ENCODE results near the gene PDCD4. TPM values are rescaled to one million over a fixed set of nuclear protein-coding genes. Genes with fewer than 3 reads are reported as not detected.

Gene PDCD4
- total and polyA plus RNA-seq, 2 of the 4 experiments (the other 2 are of a cell fraction): 10.9 to 49.7 TPM

- no peak overlapping the region for H3K9ac ChIP-seq (ENCODE audit: low read depth, low read length)
- H2AK5ac ChIP-seq (ENCODE audit: low read depth, low read length): no peak overlapping the region
- H3K4me3 ChIP-seq (ENCODE audit: insufficient read depth, low read depth, low read length): no peak overlapping the region
- ChIA-PET POLR2A (ENCODE audit: unreplicated experiment) (no interaction called here), CTCF (no interaction called here)
- no peak overlapping the region for H4K8ac ChIP-seq (ENCODE audit: low read depth in 2 of 2, low read length in 2 of 2)
- H2BK120ac ChIP-seq (ENCODE audit: low read depth, low read length): no peak overlapping the region
- DNase-seq (no peak), ATAC-seq (ENCODE audit: low read depth) (no peak)
- TF ChIP-seq MAFK (IDR thresholded peaks at IDR 0.05; ENCODE audit: low read depth, low read length): no peak
- no peak for TF ChIP-seq FOS (IDR thresholded peaks at IDR 0.05; ENCODE audit: low read depth, low read length)
- no peak for TF ChIP-seq CHD1 (IDR thresholded peaks at IDR 0.05; ENCODE audit: low read depth, low read length)
- TF ChIP-seq CTCF (conservative IDR thresholded peaks at IDR 0.05; ENCODE audit: low read depth, low read length): no peak
- no peak overlapping the region for H3K18ac ChIP-seq (ENCODE audit: low read depth, low read length)
- in situ Hi-C loops (cut with MboI; ENCODE audit: low sequenced_read_pairs): no loop called here
- H3K56ac ChIP-seq (ENCODE audit: extremely low read depth, insufficient read depth, low read length): no peak overlapping the region
- H2AK9ac ChIP-seq (replicated peaks; ENCODE audit: low read depth, low read length, poor library complexity): no peak overlapping the region
- no peaks in the 10 kb centered on the region for H3K36me3 ChIP-seq (ENCODE audit: control insufficient read depth, insufficient read depth, low read length)
- H3K27me3 ChIP-seq (ENCODE audit: control insufficient read depth, insufficient read depth, low read length): peaks cover 11% of the 10 kb centered on the region
- H3K14ac ChIP-seq (replicated peaks; ENCODE audit: low read depth, low read length): no peak overlapping the region
- H4K5ac ChIP-seq (ENCODE audit: low read depth, low read length): no peak overlapping the region
- no peak overlapping the region for H3K27ac ChIP-seq (ENCODE audit: insufficient read depth, low read length)
- no peaks in the 10 kb centered on the region for H3K9me3 ChIP-seq (ENCODE audit: control insufficient read depth, insufficient read depth, low read length)
- dilution Hi-C loops (cut with HindIII; ENCODE audit: low sequenced_read_pairs, unreplicated experiment): no loop called here
- no peak overlapping the region for H2BK20ac ChIP-seq (ENCODE audit: low read depth, low read length)
- WGBS, 2 experiments (ENCODE audit: extremely low coverage in 2 of 2, insufficient read length in 1 of 2): 100% methylated on average over 6 of the region's 14 CpGs; no CpG with 5 or more reads in 1 of the 2 experiments
- H3K4me1 ChIP-seq (ENCODE audit: control insufficient read depth, insufficient read depth, low read length): no peaks in the 10 kb centered on the region; the same call in 1 of the 2 replicates
- no peak overlapping the region for H2BK15ac ChIP-seq (ENCODE audit: low read depth, low read length)
- H2BK5ac ChIP-seq (ENCODE audit: low read depth, low read length, poor library complexity, severe bottlenecking): no peak overlapping the region
- H3K23ac ChIP-seq (ENCODE audit: low read depth, low read length): no peak overlapping the region
- H3K4ac ChIP-seq (ENCODE audit: low read depth, low read length): no peak overlapping the region
- H2AFZ ChIP-seq (replicated peaks; ENCODE audit: low read length, poor library complexity): no peak overlapping the region
- intact Hi-C loops (cut with micrococcal nuclease): no loop called here
- H4K20me1 ChIP-seq (ENCODE audit: insufficient read depth, low read length): no peaks in the 10 kb centered on the region
- H3K9me1 ChIP-seq (ENCODE audit: insufficient read depth, low read length): no peaks in the 10 kb centered on the region
- H3K4me2 ChIP-seq (ENCODE audit: low read depth, low read length): no peak overlapping the region
- no peak overlapping the region for H4K91ac ChIP-seq (ENCODE audit: insufficient read depth, low read depth, low read length)
- H3K79me1 ChIP-seq (ENCODE audit: low read depth in 1 of 2, low read length in 2 of 2): no peaks in the 10 kb centered on the region
- no TSS peak for BruUV-seq (replicated peaks)
Measured at GRCh38 chr10:110833941-110834628, 37.6 kb upstream of the PDCD4 start.

All from IMR-90 (cell line).